ENCODE results near the gene AGAP1.

The AGAP1 gene

GRCh38 chr2:235511187-235511661 lies 17.4 kb downstream of the AGAP1 start:
- DNase-seq: no peak

GRCh38 chr2:235511751-235512698 lies 18.2 kb downstream of the AGAP1 start:
- DNase-seq: no peak

GRCh38 chr2:235512699-235513053 lies 18.8 kb downstream of the AGAP1 start:
- DNase-seq: no peak

DNA sequence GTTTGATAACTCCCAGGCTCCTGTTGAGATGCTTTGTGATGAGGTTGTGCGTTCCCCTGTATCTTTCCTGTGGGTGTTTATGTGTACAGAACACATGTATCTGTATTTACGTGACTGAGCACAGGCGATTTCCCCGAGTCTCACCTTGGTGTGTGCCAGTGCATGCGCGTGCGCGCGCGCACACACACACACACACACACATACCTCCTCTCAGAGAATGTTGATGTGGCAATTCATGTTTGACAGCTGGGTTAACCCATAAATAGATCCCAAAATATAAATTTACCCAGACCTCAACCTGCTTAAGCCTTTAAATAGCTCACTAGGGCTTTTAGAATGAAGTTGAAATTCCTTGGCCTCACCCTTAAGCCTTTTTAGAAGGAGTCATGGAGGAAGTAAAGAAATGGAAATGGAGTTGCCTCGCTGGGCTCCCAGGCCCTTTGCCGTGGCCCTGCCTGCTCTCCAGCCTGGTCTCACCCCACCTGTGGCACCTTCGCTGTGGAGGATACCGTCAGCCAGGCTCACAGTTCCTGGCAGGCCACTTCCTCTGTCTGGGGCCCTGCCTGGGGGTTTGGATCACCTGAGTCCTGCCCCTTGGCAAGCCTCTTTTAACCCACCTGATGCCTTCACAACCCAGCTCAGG lies 20.3 kb downstream of the AGAP1 start:
- no peak for DNase-seq

GRCh38 chr2:235514627-235515363 lies 21.0 kb downstream of the AGAP1 start:
- no peak for DNase-seq

DNA sequence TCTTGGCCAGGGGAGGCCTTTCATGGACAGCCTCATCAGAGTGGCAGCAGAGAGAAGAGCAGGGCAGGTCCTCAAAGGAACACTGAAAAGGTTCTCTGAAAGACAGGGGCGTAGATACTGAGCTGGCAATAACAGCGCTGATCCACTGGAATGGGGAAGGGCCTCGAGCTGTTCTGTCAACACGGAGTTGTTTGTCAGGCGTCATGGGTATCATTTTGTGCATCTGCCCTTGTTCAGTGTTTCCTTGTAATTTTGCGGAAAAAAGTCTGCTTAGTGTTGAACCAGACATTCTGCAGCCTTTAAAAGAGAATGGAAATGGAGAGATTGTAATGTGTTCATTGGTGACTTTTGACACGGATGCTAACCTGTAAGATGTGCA lies 21.5 kb downstream of the AGAP1 start:
- no peak for DNase-seq

DNA sequence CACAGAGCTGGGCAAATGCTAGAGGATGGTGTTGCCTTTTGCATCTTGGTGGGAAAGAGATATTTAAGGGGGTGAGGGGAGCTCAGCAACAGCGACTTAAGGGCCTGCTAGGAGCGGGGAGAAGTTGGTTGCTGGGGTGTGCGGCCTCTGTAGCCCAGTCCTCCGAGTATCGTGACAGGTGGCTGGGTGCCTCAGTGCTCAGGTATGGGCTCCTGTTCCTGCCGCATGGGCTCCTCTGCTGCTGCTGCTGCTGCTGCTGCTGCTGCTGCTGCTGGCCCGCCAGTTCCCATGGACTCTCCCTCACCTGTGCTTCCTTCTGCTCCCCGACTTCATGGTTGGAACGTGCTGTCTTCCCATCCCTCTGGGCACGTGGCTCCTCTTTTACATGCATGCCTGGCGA lies 22.0 kb downstream of the AGAP1 start:
- DNase-seq: no peak

DNA sequence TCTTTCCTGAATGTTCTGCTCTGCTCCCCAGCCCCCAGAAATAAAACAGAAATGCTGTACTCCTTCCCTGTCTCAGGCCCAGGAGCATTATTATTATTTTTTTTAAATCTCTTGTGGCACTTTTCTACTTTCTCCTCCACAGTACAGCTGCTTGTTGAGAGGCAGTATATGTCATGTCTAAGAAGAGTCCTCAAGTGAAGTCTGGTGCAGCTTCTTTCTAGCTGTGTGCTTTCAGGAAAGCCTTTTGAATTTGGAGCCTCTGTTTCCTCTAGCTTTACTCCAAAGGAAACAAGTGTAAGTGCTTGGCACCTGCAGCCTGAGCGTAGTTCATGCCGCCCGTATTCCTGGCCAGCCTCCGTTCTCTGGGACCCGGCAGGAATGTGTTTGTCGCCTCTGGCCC lies 22.4 kb downstream of the AGAP1 start:
- no peak for DNase-seq

GRCh38 chr2:235518322-235519090 lies 24.7 kb downstream of the AGAP1 start:
- DNase-seq: no peak

DNA sequence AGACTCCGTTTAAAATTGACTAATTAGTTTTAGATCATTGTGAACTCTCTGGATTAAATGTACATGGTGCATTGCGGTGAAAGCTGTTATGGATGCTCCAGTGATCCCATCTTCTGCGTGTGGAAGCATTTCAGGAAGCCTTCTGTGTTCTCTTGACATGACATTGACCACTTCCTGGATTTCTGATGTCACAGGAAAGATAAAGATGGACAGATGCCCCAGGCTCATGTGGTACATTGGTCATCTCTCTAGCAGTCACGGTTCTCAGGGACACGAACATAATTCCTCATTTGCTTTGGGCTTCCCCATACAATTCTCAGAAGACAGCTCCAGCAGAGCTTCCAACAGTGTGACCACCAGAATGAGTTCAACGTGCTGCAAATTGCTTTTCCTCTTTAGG lies 26.9 kb downstream of the AGAP1 start:
- DNase-seq: no peak

DNA sequence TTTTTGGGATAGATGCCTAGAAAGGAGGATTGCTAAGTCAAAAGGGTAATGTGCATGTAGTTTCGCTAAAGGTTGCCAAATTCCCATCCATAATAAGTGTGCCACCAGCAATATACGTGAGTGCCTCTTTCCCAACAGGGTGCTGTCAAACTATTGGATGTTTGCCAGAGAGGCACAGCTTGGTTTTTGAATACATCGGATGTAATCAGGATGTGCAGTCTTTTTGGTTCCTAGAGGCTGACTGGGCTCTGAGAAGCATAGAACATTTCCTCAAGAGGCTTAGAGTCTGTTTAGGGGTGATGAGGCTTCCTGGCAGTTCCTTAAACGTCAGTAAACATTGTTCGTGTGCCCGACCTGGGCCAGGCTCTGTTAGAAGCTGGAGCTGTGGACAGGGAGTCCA lies 28.0 kb downstream of the AGAP1 start:
- no peak for DNase-seq

DNA sequence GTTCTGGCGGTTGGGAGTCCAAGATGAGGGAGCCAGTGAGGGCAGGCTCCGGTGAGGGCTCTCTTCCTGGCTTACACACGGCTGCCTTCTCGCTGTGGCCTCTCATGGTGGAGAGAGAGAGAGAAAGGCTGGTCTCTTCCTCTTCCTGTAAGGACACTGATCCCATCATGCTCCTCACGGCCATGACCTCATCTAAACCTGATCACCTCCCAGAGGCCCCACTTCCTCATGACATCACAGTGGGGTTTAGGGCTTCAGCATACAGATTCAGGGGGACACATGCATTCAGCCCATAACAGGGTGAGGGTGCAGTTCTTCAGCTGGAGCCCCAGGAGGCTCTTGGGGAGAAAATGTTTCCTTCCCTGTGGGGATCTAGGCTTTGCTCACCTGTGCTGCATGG lies 29.2 kb downstream of the AGAP1 start:
- no peak for DNase-seq

DNA sequence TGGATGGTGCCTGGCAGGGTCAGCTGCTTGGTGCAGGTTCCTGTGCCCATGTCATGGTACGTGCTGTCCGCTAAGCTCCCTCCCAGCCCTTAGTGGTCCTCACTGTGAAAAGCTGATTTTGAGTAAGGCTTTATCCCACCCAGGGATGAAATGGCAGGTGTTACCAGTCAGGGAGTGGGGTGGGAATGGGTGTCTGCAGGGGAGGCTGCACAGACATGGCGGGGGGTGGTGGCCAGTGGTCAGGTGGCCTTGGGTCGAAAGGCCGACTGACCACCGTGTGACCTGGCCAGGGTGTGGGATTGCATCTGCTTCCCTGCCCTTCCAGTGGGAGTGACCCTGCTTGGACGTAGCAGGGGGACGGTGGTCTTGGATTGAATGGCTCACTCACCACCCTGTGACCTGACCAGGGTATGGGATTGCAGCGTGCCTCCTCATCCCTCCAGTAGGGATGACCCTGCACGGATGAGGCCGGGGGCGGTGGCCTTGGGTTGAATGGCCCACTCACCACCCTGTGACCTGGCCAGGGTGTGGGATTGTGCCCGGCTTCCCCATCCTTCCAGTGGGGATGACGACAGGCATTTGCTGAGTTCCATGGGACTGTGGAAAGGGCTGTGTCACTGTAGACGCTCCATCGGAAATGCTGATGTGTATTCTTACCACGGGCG lies 29.8 kb downstream of the AGAP1 start:
- no peak for DNase-seq

DNA sequence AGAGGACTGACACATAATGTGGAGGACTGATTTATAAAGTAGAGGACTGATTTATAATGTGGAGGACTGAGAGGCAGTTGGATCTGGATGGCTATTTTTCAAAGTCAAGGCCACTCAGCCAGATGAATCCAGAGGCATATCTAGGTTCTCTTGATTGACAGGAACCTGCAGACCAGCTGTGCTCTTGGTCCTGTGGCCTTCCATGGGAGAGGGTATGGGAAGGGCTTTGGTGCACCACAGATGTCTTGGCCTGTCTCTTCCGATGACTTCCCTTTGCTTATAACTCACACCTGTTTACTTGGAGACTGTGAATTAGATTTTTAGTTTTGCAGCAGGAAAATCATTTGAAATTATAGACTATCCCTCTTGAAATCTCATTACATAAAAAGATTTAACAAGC lies 32.3 kb downstream of the AGAP1 start:
- DNase-seq: no peak

GRCh38 chr2:235527806-235528469 lies 34.1 kb downstream of the AGAP1 start:
- DNase-seq: no peak

GRCh38 chr2:235529621-235530020 lies 35.8 kb downstream of the AGAP1 start:
- no peak for DNase-seq

DNA sequence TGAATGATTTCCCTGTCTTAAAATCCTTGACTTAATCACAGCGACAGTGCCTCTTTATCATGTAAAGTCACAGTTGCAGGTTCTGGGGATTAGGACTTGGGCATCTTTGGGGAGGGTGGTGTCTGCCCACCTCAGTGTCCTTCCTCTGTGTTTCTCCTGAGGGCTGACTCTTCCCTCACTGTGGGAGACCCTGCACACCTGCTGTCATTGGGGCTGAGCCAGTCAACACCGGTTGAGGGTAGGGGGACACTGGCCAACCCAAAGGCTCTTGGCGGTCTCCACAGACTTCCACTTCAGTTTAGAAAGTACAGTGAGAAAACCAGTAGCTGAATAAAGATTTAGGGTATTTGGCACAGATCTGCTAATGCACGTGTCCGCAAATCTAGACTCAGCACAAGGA lies 36.9 kb downstream of the AGAP1 start:
- DNase-seq: no peak

GRCh38 chr2:235532307-235532706 lies 38.5 kb downstream of the AGAP1 start:
- no peak for DNase-seq

DNA sequence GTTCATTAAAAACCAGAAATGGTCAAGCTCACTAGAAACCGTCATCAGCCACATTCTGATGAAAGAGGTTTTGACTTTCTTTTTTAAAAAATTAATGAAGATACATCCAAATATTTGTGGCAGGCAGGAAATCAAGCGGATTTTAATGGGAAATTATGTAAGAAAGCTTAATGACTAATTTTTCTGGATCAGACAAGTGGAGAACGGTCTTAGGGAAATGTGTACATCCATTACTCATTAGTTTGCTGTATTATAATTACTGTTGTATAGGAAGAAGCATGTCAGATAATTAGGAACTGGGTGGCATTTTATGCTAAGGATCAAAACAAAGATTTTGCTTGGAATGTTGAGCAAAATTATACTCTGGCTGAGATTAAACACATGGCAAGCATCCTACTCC lies 39.4 kb downstream of the AGAP1 start:
- DNase-seq: no peak

- no peak for DNase-seq
Measured at GRCh38 chr2:235533616-235534385, 40.0 kb downstream of the AGAP1 start.

Measured in activated CD4-positive, alpha-beta T cell treated with anti-CD3 and anti-CD28 coated beads, Interleukin-10, Interleukin-2, amounts not matched to agents 100 ng/mL and 50 ng/mL, durations not matched to agents 16 hours and 8 hours (primary cell).